Retinal pigment epithelial cell (primary cell): ENCODE results near the gene PTPRB.

Experiments
- DNase-seq: peaks from one replicate; pipeline ENCODE4 v3.0.0-alpha.2; 2010; ENCODE audit warnings: low read depth
- H3K4me3 ChIP-seq: 2 replicates; pipeline ENCODE4 v1.5.1; 2011; ENCODE audit warnings: mild to moderate bottlenecking, low read length, control low read depth, moderate library complexity
- TF ChIP-seq, protein P1 (sequence below): conservative IDR thresholded peaks from 2 replicates; pipeline ENCODE4 v1.5.1; 2011; ENCODE audit warnings: low read depth, low read length, control low read depth, inconsistent platforms

The PTPRB gene

DNA sequence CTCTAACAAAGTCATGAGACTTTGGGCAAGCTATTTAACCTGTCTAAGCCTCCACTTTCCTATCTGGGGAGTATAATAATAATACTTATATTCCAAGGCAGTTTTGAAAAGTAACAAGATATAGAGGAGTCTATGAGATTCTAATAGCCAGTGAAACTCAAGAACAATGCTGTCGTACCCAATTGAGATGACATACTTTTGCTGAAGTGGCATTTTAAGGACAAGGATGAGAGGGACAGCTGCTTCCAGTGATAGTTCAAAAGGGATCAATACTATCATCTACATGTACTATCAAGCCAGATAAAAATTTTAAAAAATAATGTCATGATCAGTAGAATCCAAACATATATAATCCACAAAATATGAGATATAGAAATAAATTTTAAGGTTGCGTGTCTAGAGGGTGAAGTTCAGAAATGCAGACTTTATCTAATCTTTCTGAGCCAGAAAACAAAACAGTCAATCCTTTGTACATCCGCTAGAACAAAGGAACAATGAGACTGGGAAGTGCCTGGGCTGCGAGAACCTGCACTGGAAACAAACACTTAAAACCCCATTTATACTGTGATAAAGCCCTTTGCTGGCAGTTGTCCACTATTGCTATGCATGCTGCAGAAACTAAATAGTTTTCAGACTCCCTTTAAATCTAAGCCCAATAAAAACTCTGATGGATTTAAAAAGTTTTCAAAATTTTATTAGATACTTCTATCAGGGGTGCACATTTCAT lies 38.6 kb downstream of the PTPRB start:
- H3K4me3 ChIP-seq = no peak overlapping the region
- peak; percentile 46 for DNase-seq
- TF ChIP-seq, protein P1, sequence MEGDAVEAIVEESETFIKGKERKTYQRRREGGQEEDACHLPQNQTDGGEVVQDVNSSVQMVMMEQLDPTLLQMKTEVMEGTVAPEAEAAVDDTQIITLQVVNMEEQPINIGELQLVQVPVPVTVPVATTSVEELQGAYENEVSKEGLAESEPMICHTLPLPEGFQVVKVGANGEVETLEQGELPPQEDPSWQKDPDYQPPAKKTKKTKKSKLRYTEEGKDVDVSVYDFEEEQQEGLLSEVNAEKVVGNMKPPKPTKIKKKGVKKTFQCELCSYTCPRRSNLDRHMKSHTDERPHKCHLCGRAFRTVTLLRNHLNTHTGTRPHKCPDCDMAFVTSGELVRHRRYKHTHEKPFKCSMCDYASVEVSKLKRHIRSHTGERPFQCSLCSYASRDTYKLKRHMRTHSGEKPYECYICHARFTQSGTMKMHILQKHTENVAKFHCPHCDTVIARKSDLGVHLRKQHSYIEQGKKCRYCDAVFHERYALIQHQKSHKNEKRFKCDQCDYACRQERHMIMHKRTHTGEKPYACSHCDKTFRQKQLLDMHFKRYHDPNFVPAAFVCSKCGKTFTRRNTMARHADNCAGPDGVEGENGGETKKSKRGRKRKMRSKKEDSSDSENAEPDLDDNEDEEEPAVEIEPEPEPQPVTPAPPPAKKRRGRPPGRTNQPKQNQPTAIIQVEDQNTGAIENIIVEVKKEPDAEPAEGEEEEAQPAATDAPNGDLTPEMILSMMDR = no peak

DNA sequence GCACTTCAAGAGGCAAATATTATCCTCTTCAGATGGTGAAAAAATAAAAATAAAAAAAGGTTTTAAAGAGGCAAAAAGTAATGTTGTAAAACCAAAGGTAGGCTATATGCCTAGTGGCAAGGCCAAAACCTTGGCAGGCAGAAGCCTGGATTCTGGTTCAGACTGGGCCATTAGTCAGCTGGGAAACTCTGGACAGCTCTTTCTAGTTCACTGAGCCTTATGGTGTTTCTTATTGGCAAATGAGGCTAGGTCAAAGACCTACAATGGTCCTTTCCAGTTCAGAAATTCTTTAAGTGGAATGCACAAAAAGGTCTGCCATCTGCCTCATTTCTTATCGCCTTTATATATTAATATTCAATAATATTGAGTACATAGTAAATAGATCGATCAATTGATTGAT lies 44.6 kb downstream of the PTPRB start:
- DNase-seq = no peak
- H3K4me3 ChIP-seq = no peak overlapping the region
- TF ChIP-seq, protein P1 = no peak

DNA sequence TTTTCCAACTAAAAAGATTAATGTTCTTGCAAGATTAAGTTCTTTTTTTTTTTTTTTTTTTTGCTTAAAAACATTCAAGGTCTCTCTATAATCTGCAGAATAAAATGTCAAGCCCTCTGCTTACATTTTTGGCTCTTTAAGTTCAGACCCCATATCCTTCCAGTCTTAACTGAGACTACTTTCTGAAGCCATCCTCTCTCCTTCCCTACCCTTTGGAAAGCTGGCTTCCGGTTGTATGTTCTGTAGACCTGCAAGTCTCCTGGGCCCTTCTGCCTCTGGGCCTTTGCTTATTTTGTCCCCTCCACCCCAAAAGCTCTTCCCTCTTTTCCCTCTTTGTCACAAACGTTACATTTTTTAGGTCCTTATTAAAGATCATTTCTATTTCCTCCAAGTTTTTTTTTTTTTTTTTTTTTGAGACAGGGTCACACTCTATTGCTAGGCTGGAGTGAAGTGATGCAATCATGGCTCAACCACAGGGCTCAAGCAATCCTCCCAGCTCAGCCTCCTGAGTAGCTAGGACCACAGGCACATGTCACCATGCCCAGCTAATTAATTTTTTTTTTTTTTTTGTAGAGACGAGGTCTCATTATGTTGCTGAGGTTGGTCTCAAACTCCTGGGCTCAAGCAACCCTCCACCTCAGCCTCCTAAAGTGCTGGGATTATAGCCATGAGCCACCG lies 46.5 kb downstream of the PTPRB start:
- H3K4me3 ChIP-seq = no peak overlapping the region
- TF ChIP-seq, protein P1 = no peak
- no peak for DNase-seq

DNA sequence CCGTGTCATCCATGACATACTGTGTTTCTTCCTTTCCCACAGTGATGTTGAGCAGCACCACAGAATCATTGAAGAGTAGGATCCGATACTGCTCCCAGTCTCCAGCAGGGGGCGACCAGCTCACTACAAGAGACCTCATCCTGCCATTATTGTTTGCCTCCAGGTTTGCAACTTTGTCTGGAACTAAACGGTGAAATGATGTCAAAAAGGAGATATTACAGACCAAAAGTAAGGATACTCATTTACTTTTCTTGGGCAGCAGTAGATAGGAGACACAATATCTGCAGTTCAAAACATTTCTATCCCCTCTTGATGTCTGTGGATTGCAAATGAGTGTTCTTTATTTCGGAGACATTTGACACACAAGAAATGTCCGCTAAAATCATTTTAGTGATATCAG lies 47.2 kb downstream of the PTPRB start:
- H3K4me3 ChIP-seq = no peak overlapping the region
- TF ChIP-seq, protein P1 = peak; percentile 87
- no peak for DNase-seq

DNA sequence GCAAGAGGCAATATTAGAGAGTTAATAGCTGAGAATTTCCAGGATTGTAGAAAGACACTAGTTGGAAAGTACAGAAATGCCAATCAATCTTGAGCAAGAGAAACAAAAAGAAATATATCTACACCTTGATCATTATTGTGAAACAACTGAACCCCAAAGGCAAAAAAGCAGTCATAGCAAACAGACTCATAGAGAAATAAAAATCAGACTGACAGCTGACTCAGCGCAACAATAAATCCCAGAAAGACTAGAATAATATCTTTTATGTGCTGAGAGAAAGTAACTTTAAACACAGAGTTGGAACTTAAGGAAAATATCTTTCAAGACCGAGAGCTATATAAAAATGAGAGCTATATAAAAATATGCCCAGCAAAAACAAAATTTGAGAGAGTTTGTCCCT lies 52.9 kb downstream of the PTPRB start:
- TF ChIP-seq, protein P1 = no peak
- no peak for DNase-seq

DNA sequence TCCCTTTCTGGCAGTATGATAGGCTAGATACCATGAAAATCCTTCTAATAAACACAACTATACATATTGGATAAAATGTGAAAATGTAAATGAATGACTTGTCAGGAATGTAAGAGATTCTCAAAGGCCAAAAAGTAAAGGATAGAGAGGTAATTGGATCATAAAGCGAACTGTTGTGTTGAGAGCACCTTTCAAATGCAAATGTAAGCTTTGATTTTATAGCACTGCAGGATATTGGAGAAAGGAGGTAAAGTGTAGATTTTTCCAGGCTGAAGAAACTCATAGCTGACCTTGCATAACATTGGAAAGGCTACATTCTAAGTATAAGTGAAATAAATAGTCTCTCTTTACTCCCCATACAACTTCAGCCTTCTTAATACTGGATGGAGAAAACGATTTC lies 54.0 kb downstream of the PTPRB start:
- TF ChIP-seq, protein P1 = no peak
- DNase-seq = no peak
- no peak overlapping the region for H3K4me3 ChIP-seq

More for the DNA sequence above, 52.9 kb downstream of the PTPRB start:
- H3K4me3 ChIP-seq = no peak overlapping the region

DNA sequence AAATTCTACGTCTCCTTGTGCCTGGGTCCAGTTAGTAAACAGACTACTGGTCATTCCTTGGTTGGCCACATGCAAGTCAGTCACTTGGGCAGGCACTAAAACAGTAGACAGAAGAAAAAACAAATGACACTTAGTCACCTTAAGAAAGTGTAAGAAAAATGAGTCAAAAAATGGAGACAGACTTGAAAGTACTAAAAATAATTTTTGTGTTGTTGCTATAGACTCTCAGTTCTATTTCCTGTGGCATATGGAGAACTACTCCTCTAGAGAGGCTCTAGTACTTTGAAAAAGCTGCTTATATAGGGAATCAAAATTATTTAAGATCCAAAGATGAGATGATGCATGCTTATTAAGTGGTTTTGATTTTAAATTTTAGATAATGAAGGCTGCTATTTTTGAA lies 56.0 kb downstream of the PTPRB start:
- TF ChIP-seq, protein P1 = no peak
- H3K4me3 ChIP-seq = no peak overlapping the region
- no peak for DNase-seq
